OCI-M1 (cell line): Measurements from ENCODE around the gene ATOH8.

ENCODE experiments used
- DNase-seq: peaks from one replicate; lab custom pipeline; 2025; lab: John Stamatoyannopoulos, UW

The ATOH8 gene

GRCh38 chr2:85802354-85803103 lies 48.7 kb downstream of the ATOH8 start:
- DNase-seq: no peak

- DNase-seq: no peak
These were observed 50.1 kb downstream of the ATOH8 start for GRCh38 chr2:85803704-85804425.

GRCh38 chr2:85804583-85804982 lies 50.8 kb downstream of the ATOH8 start:
- peak; percentile 29 for DNase-seq

- no peak for DNase-seq
These were observed 52.7 kb downstream of the ATOH8 start for GRCh38 chr2:85806358-85807118.

- DNase-seq: no peak
These were observed 54.0 kb downstream of the ATOH8 start for GRCh38 chr2:85807756-85808155.

- DNase-seq: no peak
These were observed 56.8 kb downstream of the ATOH8 start for GRCh38 chr2:85810371-85811179.

GRCh38 chr2:85811180-85812093 lies 57.6 kb downstream of the ATOH8 start:
- no peak for DNase-seq

- DNase-seq: no peak
These were observed 58.4 kb downstream of the ATOH8 start for GRCh38 chr2:85812094-85812735.

GRCh38 chr2:85813211-85813981 lies 59.6 kb downstream of the ATOH8 start:
- no peak for DNase-seq

- peak; percentile 81 for DNase-seq
These were observed 60.4 kb downstream of the ATOH8 start for GRCh38 chr2:85813982-85814801.

- no peak for DNase-seq
These were observed 61.2 kb downstream of the ATOH8 start for GRCh38 chr2:85814802-85815550.

GRCh38 chr2:85819811-85820510 lies 66.2 kb downstream of the ATOH8 start:
- no peak for DNase-seq

- no peak for DNase-seq
These were observed 69.0 kb downstream of the ATOH8 start for GRCh38 chr2:85822766-85823165.

- DNase-seq: no peak
These were observed 70.2 kb downstream of the ATOH8 start for GRCh38 chr2:85823951-85824350.

- DNase-seq: peak; percentile 74
These were observed 73.4 kb downstream of the ATOH8 start for GRCh38 chr2:85826990-85827878.

GRCh38 chr2:85827879-85828569 lies 74.2 kb downstream of the ATOH8 start:
- DNase-seq: peak; percentile 25
